AG20443 (cell line): Measurements from ENCODE around the gene UNC13B.

Experiments used
- DNase-seq: peaks from one replicate; pipeline ENCODE4 v3.0.0; 2012; ENCODE audit warnings: low spot score, mixed read lengths

Gene UNC13B

DNA sequence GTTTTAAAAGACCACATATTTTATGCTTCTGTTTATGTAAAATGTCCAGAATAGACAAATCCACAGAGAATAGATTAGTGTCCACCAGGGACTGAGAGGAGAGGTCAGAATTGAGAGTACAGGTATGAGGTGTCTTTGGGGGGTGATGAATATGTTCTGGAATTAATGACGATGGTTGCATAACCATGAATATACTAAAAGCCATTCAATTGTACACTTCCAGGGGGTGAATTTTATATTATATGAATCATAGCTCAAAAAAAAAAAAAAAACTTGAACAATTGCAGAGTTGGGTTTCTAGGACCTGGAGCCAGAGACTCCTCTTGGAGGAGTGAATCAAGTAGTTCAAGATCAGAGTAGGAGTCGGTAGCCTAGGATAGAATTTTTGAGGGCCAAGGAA, 270.3 kb downstream of the UNC13B start:
- DNase-seq, result no peak

- DNase-seq, result no peak
These were observed 275.1 kb downstream of the UNC13B start for GRCh38 chr9:35436933-35437332.

GRCh38 chr9:35446012-35446411, 284.2 kb downstream of the UNC13B start:
- no peak for DNase-seq

DNA sequence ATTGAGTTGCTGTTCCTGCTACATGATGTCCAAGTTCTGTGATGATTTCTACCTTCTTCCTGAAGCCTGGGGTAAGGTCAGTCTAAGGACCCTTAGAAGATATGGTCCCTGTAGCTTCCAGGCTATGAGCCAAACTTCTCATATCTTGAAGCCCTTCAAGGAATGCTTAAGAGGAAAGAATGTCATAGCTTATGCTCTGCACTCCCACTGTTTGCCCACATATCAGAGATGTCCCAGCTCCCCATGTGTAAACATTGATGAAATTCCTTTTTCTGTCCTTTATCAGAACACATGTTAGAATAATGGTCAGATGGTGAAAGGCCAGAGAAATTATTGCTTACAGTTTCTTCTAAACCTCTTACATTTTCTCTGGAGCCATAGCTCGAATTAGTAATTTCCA, 286.7 kb downstream of the UNC13B start:
- DNase-seq, result no peak

- DNase-seq, result no peak
These were observed 290.7 kb downstream of the UNC13B start for GRCh38 chr9:35452481-35452880.

- no peak for DNase-seq
These were observed 292.0 kb downstream of the UNC13B start for GRCh38 chr9:35453786-35454185.
